Astrocyte (in vitro differentiated cells and primary cell): Measurements from ENCODE around the gene PASD1.
"Not testable (repeated sequence)": the region's sequence is repeated elsewhere in the genome, so short reads cannot be mapped to it uniquely, and the experiment has no call there.

Experiments
- EZH2 ChIP-seq: IDR thresholded peaks from 2 replicates; pipeline ENCODE4 v1.6.1; 2012; ENCODE audit warnings: mild to moderate bottlenecking, low read length, inconsistent platforms; ENCODE audit not compliant: insufficient read depth
- TF ChIP-seq, protein P1 (sequence below): IDR thresholded peaks from 2 replicates; pipeline ENCODE4 v1.5.1; 2011; ENCODE audit warnings: low read depth, mild to moderate bottlenecking, inconsistent platforms, low read length, moderate library complexity; ENCODE audit not compliant: insufficient read depth

DNA sequence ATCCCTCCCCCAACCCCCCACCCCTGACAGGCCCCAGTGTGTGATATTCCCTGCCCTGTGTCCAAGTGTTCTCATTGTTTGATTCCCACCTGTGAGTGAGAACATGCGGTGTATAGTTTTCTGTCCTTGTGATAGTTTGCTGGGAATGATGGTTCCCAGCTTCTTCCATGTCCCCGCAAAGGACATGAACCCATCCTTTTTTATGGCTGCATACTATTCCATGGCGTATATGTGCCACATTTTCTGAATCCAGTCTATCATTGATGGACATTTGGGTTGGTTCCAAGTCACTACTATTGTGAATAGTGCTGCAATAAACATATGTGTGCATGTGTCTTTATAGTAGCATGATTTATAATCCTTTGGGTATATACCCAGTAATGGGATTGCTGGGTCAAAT, 29.9 kb downstream of the PASD1 start:
- TF ChIP-seq, protein P1, sequence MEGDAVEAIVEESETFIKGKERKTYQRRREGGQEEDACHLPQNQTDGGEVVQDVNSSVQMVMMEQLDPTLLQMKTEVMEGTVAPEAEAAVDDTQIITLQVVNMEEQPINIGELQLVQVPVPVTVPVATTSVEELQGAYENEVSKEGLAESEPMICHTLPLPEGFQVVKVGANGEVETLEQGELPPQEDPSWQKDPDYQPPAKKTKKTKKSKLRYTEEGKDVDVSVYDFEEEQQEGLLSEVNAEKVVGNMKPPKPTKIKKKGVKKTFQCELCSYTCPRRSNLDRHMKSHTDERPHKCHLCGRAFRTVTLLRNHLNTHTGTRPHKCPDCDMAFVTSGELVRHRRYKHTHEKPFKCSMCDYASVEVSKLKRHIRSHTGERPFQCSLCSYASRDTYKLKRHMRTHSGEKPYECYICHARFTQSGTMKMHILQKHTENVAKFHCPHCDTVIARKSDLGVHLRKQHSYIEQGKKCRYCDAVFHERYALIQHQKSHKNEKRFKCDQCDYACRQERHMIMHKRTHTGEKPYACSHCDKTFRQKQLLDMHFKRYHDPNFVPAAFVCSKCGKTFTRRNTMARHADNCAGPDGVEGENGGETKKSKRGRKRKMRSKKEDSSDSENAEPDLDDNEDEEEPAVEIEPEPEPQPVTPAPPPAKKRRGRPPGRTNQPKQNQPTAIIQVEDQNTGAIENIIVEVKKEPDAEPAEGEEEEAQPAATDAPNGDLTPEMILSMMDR = not testable (repeated sequence)
- not testable (repeated sequence) for TF ChIP-seq EZH2
